Activated CD8-positive, alpha-beta memory T cell treated with anti-CD3 and anti-CD28 coated beads, Interleukin-2, amount 50 U/mL, for 4 hours (primary cell): ENCODE measurements around the gene EHF.

Experiments used
- DNase-seq: peaks from one replicate; pipeline ENCODE4 v3.0.0-alpha.2; 2020

The EHF gene

DNA sequence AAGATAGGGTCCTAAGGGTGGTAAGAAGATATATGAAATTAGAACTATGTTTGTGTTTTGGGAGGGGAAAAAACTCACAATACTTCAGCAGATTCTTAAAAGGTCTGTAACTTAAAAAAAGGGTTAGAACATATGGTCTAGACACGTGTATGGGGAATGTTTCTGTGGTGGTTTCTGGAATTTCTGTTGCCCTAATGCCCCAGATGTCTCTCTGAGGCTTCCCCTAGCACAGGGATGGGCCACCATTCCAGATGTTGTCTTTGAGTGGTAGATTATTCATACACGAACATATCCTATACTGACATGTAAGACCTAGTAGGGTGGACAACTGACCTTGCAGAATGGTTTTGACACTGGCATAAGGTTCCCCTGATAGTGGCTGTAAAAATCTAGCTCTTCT lies 26.2 kb downstream of the EHF start:
- no peak for DNase-seq

DNA sequence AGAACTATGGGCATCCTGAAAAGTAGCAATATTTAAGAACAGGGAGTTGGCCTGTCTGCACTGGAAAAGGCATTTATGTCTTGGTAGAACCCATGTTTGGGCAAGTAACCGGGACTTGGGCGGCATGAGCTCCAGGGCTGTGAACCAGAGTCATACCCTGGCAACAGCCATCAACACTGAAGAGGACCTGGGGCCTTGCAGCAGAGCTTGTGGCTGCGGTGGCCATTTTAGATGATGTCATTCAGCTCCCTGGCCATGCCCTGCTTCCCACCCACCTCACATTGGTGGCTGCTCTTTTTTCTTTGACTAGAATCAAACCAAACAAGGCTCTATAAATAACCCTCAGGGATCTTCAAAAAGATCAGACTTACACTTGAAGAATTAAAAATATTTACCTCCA lies 26.6 kb downstream of the EHF start:
- no peak for DNase-seq

DNA sequence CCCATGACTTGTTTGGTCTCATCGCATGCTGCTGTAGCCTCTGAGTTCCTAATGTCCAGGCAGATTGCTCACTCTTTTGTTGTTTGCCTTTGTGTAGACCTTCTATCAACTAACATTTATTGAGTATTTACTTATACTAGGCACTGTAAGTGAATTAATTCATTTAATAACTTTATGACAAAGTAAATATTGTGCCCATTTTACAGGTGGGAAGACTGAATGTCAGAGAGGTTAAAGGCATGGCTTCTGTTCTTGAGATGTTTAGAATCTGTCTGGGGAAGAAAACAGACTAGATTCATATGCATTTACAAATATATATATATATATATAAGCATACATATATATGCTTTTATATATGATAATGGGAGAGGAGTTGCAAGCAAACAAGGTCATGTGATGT lies 27.1 kb downstream of the EHF start:
- no peak for DNase-seq

DNA sequence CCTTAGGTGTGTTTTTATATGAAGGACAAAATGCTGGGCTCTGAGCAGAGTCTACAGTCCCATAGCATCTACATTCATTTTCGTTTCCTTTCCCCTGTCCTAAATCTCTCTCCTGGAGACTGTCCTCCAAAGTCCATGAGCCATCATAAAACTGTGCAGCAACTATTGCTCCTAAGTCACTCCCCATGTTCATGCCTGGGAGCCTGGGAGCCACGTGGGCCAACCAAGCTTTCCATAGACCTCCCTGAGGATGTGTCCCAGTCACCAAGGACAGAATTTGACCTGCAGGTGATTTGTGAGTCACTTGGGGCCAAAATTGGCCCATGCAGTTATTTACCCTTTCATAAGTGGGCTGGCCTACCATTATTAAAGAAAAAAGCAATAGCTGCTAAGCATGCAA lies 28.7 kb downstream of the EHF start:
- no peak for DNase-seq

DNA sequence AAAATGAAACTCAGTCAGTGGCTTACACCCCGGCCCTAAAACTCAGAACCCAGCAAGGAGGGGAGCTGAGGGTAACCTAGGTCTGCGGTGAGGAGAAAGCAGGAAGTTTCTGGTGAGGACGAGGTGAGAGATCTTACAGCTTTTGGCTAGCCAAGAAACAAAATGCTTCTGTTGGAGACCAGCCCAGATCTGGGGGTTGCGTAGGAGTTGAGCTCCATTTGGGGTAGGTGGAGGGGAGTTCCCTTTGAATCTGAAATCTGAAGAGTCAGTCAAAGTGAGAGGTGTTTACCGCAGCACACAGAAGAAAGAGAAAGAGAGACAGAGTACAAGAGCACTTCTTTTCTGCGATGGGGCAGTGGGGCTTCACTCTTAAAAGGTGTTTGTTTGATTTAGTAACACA lies 29.6 kb downstream of the EHF start:
- DNase-seq, result peak; percentile 71

DNA sequence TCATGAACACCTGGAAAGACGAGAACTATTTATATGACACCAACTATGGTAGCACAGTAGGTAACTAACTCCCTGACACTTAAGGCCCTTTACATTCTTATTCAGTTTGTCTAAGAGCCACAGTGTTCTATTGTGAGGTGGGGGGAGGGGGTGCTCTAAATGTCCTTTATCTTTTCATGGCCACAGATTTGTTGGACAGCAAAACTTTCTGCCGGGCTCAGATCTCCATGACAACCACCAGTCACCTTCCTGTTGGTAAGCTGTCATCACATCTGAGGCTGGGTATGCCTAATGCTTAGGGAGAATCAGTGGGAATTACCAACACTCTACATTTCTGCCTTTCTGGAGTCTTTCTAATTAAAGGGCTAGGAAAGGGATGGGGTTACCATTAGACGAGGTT lies 30.7 kb downstream of the EHF start:
- no peak for DNase-seq

DNA sequence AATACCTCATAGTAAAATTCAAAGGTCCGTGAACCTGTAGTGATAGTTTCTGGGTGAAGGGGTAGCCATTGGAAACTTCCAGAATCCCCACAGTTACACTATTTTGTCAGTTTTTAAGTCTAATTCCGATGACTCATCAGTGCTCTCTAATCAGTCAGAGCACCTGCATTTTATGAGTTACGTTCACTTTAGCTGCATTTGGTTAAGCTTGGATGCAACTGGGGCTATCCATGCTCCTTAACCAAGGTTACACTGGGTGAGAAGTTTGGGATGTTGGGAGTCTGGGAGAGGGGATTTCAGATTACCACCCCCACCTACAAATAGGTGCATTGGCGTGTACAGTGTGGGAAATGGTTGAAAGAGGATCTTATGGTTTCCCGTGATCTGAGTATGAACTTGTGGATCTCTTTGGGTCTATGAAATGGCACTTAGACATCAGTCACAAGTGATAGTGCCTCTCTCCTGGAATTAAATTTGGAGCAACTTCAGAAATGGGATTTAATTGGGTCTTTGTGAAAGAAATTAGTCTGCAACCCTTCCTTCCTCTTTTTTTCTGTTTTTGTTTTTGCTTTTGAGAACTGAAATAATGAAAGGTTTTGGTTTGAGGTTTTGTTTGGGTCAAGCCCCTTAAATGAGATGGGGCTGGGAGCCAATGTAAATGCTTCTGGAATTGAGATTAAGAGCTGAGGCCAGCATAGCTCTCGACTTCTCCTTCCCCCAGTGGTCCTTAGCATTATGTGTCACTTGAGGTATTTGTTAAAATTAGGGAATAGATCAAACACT lies 31.5 kb downstream of the EHF start:
- DNase-seq, result no peak

DNA sequence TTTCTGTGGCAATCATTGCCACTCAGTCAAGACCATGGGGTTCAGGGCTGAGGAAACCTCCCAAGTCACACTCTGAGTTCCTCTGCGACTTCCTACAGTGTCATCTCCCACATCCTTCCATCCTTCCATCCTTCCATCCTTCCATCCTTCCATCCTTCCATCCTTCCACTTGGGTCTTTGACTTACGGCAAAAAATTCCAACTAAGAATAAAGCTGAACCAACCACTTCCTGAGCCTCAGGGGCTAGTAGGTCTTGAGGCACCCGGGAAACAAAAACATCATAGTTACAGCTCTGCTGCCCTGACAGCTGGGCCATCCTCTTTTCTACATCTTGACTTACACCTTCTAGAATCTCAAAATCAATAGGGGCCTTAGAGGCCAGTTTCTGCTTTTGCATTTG lies 32.1 kb downstream of the EHF start:
- no peak for DNase-seq

DNA sequence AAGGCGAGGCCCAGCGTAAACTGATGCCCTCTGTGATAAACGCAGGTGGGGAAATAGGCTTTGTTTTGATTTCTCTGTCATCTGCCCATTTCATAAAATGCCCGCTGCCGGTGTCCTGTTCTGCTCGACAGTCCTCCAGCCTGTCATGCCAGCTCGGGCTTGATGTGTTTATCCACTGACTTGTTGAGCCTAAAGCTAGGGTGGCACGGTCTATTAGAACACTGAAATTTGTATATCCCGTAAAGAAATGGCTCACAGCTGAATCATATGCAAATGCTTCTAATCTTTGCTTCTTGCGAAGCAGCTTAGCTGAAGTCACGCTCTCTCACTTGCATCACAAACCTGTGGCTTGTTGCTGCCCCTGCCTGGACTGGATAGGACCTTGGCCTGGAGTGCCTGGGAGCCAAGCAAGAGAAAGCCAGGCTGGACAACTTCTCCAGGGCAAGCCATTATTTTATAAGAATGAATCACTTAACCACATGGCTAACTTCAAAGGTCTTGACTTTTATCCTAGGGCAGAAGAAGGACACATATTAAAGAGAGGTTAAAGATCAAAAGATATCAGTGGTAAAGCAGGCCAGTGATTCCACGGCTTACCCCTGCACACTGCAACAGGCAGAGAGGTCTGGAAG lies 33.1 kb downstream of the EHF start:
- DNase-seq, result no peak

DNA sequence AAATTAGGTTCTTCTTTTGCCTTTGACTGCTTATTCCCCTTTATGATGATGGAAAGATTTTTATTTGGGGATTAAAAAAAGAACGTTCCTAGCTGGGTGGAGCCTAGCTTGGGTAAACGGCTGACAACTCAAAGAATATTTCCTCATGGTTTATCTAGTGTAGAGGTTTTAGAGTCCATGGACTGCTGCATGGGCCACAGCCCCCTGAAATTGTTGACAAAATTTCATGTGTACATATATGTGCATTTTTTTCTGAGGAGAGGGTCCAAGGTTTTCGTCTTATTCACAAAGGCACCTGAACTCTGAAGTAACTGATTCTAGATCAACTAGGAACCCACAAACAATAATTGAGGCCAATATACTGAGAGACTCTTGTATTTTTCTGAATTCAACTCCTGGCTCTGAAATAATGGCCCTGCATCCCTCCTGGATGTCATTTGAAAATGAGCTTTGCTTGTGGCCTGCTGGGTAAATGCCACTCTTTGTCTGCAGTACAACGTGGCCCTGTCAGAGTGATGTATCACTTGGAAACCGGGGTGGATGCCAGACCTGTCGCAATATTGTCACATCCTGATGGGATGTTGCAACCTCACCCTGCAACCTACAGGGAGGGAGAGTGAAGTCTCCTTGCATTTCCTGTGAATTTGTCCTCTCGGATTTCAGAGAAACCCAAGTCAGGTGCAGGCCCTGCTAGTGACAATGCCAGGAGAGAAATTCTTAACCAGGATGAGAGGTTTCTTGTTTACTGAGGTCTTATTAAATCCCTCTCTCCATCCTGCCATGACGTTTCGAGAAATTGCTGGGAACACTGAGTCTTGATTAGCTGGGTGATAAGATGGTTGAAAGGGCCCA lies 33.8 kb downstream of the EHF start:
- DNase-seq, result no peak

DNA sequence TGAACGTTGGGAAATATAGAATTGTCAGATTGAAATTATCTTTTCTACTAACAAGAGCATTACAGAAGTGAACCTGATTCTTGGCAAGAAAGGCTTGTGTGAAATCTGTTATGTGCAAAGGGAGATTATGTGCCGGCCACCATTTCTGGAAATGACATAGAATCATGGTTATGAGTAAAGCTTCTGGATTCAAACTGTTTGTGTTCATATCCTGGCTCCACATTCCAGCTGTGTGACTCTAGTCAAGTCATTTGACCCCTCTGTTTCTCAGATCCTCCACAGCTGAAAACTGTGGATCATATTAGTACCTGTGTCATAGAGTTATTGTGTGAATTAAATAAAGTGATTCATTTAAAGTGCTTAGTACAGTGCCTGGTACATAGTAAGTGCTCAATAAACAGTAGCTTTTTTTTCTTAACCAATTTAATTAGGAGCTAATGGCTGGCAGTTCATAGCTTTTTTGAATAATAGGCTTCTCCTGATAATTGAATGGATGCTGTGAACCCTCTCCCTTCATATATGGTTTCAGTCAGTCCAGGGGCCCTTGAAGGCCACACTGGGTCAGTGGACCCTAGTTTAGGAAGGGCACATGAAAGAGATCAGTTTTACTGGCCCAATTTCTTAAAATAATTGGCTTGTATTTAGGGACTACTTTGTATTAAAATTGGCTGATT lies 34.6 kb downstream of the EHF start:
- DNase-seq, result no peak

DNA sequence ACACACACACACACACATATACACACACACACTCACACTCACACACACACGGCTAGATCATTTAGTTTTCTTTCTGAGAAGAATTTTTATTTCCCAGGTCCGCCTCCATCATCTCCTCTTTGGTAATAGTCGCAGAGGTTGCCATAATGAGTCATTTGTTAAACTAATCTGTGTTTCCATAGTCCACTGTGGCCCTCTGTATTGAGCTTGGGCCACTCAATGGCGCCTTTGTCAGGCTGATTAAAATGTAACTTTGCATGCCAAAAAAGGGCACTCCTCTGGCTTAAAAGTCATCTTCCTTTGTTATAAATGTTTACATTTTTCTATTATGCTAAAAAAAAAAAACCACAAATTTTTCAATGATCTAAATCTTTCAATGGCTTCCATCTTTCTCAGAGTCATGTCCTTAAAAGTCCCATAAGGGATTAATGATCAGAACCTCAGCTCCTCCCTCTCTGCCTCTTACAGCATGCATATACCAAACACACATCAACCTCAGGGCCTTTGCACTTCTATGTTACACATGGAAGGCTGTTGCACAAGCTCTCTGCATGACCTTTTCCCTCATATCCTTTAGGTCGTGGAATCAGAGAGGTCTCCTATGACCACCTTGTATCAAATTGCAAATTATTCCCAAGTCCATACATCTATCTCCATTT lies 35.3 kb downstream of the EHF start:
- DNase-seq, result no peak

DNA sequence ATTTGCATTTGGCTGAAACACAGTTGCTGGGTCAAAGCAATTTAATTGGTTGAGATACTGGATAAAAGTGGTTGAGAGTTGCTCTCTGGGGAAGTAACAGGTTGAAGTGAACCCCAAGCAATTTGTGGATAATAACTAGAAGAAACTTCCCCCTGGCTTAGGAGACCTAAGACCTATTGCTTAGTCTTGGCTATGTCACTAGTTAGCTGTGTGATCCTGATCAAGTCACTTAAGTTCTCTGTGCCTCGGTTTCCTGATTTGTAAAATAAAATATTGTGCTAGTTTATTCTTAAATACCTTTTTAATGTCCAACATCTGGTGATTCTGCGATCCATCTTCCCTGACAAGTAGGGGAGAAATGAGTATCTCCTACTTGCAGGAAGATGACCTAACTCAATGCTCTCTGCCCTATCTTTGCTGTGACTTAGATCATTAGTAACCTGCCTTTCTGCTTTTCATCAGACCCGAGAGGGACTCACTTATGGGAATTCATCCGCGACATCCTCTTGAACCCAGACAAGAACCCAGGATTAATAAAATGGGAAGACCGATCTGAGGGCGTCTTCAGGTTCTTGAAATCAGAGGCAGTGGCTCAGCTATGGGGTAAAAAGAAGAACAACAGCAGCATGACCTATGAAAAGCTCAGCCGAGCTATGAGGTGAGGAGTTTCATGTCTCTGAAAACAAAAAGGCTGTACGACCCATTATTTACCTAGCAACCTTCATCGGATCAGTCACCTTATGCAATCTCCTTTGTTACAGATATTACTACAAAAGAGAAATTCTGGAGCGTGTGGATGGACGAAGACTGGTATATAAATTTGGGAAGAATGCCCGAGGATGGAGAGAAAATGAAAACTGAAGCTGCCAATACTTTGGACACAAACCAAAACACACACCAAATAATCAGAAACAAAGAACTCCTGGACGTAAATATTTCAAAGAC lies 37.5 kb downstream of the EHF start:
- DNase-seq, result no peak

DNA sequence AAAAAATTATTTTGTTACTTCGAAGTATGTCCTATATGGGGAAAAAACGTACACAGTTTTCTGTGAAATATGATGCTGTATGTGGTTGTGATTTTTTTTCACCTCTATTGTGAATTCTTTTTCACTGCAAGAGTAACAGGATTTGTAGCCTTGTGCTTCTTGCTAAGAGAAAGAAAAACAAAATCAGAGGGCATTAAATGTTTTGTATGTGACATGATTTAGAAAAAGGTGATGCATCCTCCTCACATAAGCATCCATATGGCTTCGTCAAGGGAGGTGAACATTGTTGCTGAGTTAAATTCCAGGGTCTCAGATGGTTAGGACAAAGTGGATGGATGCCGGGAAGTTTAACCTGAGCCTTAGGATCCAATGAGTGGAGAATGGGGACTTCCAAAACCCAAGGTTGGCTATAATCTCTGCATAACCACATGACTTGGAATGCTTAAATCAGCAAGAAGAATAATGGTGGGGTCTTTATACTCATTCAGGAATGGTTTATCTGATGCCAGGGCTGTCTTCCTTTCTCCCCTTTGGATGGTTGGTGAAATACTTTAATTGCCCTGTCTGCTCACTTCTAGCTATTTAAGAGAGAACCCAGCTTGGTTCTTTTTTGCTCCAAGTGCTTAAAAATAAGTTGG lies 38.3 kb downstream of the EHF start:
- DNase-seq, result no peak

DNA sequence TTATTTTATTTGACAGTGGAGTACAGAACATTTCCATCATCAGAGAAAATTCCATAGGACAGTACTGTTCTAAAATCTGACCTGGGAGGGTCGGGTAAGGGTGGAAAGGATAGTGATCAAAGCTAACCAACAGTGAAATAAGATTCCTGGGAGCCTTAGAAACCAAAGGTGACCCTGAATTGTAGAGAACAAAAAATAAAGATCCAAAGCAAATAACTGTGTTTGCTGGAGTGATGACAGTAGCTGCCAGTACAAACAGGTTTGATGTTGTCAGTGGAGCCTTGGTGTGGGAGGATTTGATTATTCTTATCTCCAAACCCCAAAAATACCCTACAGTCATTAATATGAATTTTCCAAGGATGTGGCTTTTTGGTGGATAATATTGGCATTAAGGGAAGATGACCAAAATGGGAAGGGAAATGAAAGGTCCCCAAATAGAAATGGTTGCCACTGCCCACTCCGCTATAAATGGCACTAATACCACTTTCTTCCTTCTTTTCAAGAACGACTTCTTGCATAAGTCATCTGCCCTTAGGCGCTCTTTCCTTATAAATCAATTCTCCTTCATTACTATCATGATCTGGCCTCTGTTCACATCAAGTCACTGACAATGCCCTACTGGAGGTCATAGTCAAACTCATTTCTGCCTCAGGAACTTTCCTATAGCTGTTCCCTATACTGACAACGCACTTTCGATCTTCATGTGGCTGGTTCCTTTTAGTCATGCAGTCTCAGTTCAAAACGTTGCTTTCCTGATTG lies 44.4 kb downstream of the EHF start:
- no peak for DNase-seq

DNA sequence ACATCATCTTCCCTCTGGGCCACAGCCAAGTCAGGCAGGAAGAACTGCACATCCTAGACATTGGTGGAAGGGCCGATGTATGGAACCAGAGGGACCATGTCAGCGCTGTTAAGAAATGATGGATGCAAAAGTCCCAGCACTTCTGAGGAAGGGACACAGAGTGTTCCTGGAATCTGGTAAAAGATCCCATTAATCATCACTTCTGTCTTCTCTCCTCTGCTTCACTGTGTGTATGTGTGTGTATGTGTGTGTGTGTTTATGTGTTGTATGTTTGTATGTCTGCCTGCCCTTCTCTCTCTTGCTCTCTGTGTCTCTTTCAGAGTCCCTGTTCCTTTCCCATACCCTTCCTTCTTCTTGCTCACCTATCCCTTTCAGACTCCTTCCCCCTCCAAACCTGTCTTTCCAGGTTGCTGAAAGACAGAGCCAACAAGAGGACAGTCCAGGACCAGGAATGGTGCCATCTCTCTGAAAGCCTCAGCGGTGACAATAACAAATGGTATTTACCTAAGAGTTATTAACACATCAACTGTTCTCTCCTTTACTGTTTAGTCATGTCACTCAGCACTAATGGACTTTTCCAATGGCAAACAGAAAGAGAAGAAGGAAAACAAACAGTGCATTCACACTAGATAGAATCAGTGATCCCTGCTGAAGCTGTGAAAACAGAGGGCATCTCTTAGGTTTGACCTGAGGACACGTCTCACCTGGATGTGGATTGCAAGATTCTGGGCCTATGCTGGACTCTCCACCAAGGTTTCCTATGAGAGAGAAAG lies 47.1 kb downstream of the EHF start:
- DNase-seq, result no peak

DNA sequence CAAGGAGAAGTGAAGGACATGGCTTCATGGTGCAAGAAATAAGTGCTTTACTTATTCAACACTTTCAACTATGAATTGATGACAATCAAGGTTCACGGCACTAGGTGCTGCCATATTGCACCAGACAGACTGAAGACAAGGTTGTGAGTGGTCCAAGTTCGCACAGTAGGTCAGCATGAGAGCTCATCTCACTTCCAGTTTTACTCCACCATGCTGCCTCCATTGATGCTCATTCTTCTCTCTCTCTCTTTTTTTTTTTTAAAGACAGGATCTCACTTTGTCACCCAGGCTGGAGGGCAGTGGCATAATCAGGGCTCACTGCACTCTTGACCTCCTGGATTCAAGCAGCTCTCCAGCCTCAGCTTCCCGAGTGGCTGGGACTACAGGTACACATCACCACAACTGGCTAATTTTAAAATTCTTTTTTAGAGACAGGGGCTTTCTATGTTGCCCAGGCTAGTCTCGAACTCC lies 47.7 kb downstream of the EHF start:
- no peak for DNase-seq

DNA sequence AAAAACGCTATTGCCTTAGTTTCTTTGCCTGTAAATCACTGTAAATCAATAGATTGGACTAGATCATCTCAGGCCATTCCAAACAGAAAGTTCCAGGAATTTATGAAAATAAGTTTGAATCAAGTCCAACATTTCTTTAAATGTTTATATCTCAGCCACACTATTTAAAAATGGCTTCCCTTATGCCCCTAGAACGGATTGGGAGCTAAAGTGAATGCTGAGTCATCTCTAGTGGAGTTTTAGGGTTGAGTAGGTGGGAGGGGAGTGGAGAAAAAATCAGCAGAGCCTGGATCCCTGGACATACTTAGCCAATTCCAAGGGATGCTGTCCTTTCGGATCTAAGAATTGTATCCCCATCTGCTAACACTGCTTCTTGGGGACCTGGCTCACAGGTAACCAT lies 48.6 kb downstream of the EHF start:
- no peak for DNase-seq

DNA sequence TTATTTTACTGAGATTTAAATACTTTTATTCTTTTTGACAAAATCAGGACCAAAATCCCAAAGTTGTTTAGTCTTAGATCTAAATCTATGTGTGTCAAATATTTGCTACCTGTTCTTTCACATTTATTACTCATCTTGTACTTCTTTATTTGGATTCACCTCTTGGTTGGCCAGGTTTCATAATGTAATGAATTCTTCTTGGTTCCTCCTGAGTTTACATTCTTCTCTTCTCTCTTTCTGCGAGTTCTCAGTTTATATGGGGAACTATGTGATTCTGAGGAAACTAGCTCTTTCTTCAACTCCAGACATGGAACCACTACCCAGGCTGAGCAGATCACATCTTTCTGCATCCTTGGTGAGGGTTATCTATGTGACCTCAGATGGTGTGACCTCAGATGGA lies 50.2 kb downstream of the EHF start:
- no peak for DNase-seq
